IPS-15b (cell line): Measurements from ENCODE around the gene RIC3.

Experiments used
- H3K27me3 ChIP-seq: one replicate; pipeline ENCODE4 v1.6.1; 2013; ENCODE audit warnings: low read length; ENCODE audit not compliant: control insufficient read depth, insufficient read depth
- H3K36me3 ChIP-seq: one replicate; pipeline ENCODE4 v1.6.1; 2013; ENCODE audit warnings: low read length; ENCODE audit not compliant: control insufficient read depth, insufficient read depth
- H3K4me1 ChIP-seq: one replicate; pipeline ENCODE4 v1.6.1; 2013; ENCODE audit warnings: mild to moderate bottlenecking, low read length; ENCODE audit not compliant: control insufficient read depth, insufficient read depth
- H3K4me3 ChIP-seq: one replicate; pipeline ENCODE4 v1.5.1; 2013; ENCODE audit warnings: low read depth, low read length
- H3K9ac ChIP-seq: one replicate; pipeline ENCODE4 v1.6.1; 2013; ENCODE audit warnings: low read depth, mild to moderate bottlenecking, low read length
- H3K9me3 ChIP-seq: one replicate; pipeline ENCODE4 v1.6.1; 2013; ENCODE audit warnings: mild to moderate bottlenecking, low read length; ENCODE audit not compliant: control insufficient read depth, insufficient read depth

The RIC3 gene

DNA sequence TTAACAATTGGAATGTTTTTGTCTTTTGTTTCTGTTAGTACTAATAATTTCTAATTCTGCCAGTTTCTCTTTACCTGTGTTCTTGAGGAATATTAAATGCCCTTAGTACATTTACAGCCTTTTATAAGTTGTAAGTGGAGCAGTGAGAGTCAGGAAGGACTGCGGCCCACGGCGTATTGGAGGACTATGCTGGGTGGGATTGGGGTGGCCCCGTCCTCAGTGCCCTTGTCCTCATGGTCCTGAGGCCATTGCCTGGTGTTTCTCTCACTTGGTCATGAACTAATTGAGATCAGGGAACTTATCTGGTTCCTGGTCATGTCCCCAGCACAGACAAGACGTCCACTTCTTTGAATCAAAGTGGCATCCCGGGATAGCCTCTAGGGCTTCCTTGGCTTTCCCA, 84.5 kb downstream of the RIC3 start:
- no peak overlapping the region for H3K4me3 ChIP-seq
- peaks cover 22% of the 10 kb centered on the region for H3K27me3 ChIP-seq
- H3K9ac ChIP-seq = no peak overlapping the region
- H3K9me3 ChIP-seq = no peaks in the 10 kb centered on the region
- peaks cover 7% of the 10 kb centered on the region for H3K4me1 ChIP-seq
- H3K36me3 ChIP-seq = no peaks in the 10 kb centered on the region

DNA sequence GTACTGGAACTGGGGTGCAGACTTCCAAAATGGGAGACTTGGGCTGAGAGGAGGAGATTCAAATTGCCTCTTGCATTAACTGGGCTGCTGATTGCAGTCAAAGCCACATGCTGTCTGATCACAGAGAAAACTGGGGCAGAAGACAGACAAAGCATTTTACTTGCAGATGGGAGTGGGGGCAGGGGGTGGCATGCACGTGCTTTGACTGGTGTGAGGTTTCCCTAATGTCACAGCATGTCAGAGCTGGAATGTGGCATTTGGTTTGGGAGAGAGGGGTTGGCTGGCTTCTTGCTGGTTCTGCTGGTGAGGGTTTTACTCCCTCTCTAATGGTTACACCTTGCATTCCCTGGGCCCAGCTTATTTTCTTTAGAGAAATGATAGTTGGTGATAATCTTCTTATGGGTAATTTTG, 84.9 kb downstream of the RIC3 start:
- Histone ChIP-seq H3K4me1 (peaks cover 7% of the 10 kb centered on the region), H3K4me3 (no peak overlapping the region), H3K9me3 (no peaks in the 10 kb centered on the region), H3K27me3 (peaks cover 22% of the 10 kb centered on the region), H3K36me3 (no peaks in the 10 kb centered on the region), H3K9ac (no peak overlapping the region)

DNA sequence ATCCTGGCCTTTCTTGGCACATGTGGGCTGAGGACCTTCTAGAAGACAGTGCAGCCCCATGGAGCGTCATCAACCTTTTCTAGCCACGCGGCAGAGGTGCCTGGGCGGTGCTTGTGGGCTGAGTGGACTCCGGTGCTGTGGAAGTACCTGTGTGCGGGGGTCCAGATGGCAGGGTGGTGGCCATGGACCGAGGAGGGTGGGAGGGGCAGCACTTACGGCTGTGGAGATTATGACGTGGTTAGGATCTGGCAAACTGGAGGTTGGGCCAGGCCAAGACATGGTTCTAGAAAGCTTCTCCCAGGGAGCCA, 85.8 kb downstream of the RIC3 start:
- no peak overlapping the region for H3K9ac ChIP-seq
- peaks cover 7% of the 10 kb centered on the region for H3K4me1 ChIP-seq
- peaks cover 28% of the 10 kb centered on the region for H3K27me3 ChIP-seq
- H3K4me3 ChIP-seq = no peak overlapping the region
- no peaks in the 10 kb centered on the region for H3K9me3 ChIP-seq
- no peaks in the 10 kb centered on the region for H3K36me3 ChIP-seq

DNA sequence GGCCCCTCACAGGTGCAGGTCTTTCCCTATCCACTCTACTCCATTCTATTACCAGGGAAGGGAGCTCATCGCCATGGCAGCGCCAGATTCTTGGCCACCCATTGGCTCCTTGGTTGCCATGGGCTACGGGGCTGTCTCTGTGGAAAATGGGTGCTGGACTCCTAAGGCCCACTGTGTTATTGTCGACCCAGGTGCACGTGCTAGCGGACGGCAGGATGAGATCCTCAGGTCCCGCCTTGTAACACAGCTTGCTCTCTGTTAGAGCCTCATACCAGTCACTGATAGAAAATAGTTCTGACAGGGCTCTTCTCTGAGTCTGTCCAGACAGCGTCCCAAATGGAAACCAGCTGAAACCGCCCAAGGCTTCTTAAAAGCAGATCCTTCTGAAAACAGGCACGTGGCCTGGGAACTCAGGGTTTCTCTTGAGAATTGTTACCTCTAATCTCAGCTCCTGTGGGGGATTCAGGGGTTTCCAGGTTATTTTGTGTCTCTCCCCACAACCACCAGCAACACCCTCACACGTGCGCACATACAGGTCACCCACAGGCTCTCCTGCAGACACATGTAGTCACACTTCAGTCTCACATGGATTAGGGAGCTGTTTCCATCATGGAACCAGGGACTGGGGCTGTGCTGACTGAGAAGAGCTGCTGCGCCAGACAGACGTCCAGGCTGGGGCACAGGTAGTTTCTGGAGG, 86.3 kb downstream of the RIC3 start:
- Histone ChIP-seq H3K4me3 (no peak overlapping the region), H3K9ac (no peak overlapping the region), H3K9me3 (no peaks in the 10 kb centered on the region), H3K4me1 (peaks cover 7% of the 10 kb centered on the region), H3K27me3 (peaks cover 28% of the 10 kb centered on the region), H3K36me3 (no peaks in the 10 kb centered on the region)

DNA sequence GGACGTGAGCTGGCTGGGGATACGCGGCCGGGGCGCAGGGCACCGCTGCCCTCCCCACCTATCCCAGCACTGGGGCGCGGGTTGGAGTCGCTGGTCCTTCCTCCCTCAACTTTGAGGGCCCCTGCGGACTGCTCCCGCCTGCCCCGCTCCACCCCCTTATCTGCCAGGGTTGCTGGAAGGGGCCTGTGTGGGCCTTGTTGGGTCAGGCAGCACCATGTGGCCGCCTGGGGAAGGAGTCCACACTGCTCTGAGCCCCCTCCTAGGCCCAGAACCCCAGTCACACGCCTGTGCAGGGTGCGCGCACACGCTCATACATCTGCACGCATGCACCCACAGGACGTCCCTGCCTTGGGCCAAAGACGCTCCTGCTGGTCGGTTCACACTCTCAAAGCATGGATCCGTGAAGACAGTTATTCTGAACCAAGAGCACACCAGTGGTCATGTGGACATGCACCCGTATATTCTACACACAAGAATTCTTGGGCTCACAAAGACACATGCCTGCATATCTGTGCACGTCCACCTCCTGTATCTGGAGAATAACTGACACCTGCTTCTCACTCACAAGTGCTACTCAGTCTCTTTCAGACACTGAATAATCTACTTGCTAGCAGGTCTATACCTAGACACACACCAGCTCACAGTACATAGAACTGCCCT, 87.1 kb downstream of the RIC3 start:
- Histone ChIP-seq H3K4me3 (peak overlapping the region; percentile 58), H3K9me3 (no peaks in the 10 kb centered on the region), H3K27me3 (peaks cover 28% of the 10 kb centered on the region), H3K36me3 (no peaks in the 10 kb centered on the region), H3K4me1 (peaks cover 7% of the 10 kb centered on the region), H3K9ac (no peak overlapping the region)

DNA sequence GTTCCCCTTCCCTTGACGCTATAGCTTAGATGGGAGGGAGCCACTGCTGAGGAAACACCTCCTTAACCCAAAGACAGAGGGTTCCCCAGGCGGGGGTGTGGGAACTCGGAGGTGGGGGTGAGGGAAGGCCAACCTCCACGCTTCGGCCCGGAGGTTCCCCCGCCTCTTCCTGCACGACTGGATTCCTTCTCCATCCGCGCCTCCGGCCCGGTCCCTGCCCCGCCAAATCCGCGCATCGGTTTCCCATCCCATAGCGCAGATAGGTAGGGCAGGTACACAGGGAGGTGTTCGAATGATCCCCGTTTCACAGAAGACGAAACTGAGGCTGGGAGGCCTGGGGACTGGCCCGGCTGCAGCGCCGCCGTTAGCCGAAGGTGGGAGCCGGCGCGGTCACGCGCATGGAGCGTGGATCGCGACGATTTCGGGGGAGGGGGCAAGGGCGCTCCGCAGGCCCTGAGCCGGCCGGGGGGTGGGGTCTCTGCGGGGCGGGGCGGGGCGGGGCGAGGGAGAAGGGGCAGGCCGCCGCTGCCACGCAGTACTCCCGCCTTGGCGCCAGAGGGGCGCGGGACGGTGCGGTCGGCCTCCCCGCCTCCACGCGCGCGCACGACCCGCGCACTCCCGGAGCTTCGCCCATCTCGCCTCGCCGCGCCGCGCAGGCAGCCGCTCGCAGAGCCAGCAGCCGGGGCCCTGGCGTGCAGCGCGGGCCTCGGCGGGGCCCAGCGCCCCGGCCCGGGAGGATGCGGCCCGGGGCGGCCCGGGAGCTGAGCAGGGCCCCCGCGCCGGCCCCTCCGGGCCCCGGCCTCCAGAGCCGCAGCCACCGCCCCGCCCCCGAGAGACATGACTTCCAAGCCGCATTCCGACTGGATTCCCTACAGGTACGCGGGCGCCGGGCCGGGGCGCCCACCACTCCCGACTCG, 87.9 kb downstream of the RIC3 start, which contains the start of gene TUB:
TUB (plus strand) TSS at position 538 of the 917 bp plus-strand sequence; CDS start at position 838, 300 bp downstream.
- peaks cover 28% of the 10 kb centered on the region for H3K27me3 ChIP-seq
- peaks cover 7% of the 10 kb centered on the region for H3K4me1 ChIP-seq
- H3K9me3 ChIP-seq = no peaks in the 10 kb centered on the region
- no peaks in the 10 kb centered on the region for H3K36me3 ChIP-seq
- H3K4me3 ChIP-seq = peak within 1 kb of the TSS; percentile 74
- H3K9ac ChIP-seq = no peak within 1 kb of the TSS

DNA sequence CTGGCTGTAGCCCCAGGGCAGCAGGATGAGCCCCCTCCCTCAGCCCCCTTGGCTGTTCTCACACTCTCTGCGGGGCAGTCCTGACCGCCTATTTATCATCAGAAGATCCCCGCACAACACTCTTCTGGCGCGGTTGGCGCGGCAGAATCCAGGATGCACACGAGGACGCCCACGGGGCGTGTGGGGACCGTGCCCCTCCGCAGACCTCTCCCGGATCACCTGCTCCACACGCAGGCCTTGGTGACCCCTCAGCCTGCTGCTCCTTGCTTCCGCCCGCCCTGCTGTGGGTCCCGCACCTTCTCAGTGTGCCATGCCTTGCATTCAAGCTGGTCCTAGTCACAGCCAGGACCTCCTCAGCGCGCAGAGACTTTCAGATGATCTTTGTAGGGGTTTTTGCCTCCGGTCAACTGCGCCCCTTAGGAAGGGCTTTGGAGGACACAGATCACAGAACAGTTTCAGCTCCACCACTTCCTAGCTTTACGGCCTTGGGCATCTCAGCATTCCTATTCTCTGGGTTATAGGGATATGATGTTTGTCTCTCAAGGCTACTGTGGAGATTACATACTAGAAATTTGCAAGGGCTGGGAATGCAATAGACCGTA, 88.7 kb downstream of the RIC3 start:
- no peaks in the 10 kb centered on the region for H3K9me3 ChIP-seq
- peak overlapping the region; percentile 74 for H3K4me3 ChIP-seq
- H3K4me1 ChIP-seq = peaks cover 7% of the 10 kb centered on the region
- H3K36me3 ChIP-seq = no peaks in the 10 kb centered on the region
- H3K27me3 ChIP-seq = peaks cover 31% of the 10 kb centered on the region
- no peak overlapping the region for H3K9ac ChIP-seq

DNA sequence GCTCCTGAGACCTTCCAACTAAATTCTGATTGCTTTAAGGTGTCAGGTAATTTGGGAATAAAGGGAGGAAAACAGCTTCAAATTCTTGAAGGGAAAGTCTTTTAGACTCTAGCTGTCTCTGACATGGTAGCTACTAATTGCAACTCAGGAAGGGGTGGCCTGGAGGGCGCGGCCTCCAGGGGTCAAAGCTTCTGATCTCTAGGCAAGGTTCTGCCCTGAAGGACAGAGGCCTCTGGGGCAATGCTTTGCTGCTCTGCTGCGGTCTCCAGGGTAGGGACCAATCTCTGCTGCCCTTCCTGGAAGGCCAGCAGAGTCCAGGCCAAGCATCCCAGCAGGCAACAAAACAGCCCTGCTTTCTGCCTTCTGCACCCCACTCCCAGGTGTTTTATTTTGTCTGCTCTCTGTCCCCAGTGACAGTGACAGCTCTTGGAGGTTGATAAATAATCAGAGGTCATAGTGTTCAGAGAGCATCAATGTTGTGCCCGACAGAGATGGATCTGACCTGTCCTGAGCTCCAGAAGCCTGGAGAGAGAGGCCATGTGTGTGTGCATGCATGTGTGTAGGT, 89.6 kb downstream of the RIC3 start:
- no peaks in the 10 kb centered on the region for H3K9me3 ChIP-seq
- H3K36me3 ChIP-seq = no peaks in the 10 kb centered on the region
- no peak overlapping the region for H3K4me3 ChIP-seq
- H3K27me3 ChIP-seq = peaks cover 31% of the 10 kb centered on the region
- no peak overlapping the region for H3K9ac ChIP-seq
- peaks cover 7% of the 10 kb centered on the region for H3K4me1 ChIP-seq

DNA sequence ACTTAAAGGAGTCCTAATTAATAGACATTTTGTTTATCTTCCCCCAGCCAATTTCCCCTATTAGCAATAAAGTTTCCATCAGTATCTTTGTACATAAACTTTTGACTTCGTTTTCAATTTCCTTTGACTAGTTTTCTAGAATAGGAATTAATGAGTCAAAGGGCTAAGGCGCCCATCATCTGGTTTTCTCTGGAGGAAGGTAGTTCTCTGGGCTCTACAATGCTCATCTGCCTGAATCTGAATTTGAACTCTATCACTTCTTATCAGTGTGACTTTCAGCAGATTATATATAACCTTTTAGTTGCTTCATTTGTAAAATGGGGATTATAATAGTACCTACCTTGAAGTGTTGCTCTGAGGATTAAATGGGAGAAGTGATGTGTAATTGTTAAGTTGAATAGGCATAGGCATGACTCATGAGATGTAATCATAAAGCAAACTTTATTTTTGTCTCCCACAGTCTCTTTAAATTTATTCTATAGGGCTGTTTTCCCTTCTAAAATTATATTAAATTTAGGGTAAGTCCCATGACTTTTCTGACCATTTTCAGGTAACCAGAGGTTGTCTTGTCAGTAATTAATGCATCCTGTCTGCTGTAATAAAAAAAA, 93.6 kb downstream of the RIC3 start:
- Histone ChIP-seq H3K4me1 (peaks cover 19% of the 10 kb centered on the region), H3K9ac (no peak overlapping the region), H3K9me3 (no peaks in the 10 kb centered on the region), H3K4me3 (no peak overlapping the region), H3K36me3 (no peaks in the 10 kb centered on the region), H3K27me3 (peaks cover 26% of the 10 kb centered on the region)

DNA sequence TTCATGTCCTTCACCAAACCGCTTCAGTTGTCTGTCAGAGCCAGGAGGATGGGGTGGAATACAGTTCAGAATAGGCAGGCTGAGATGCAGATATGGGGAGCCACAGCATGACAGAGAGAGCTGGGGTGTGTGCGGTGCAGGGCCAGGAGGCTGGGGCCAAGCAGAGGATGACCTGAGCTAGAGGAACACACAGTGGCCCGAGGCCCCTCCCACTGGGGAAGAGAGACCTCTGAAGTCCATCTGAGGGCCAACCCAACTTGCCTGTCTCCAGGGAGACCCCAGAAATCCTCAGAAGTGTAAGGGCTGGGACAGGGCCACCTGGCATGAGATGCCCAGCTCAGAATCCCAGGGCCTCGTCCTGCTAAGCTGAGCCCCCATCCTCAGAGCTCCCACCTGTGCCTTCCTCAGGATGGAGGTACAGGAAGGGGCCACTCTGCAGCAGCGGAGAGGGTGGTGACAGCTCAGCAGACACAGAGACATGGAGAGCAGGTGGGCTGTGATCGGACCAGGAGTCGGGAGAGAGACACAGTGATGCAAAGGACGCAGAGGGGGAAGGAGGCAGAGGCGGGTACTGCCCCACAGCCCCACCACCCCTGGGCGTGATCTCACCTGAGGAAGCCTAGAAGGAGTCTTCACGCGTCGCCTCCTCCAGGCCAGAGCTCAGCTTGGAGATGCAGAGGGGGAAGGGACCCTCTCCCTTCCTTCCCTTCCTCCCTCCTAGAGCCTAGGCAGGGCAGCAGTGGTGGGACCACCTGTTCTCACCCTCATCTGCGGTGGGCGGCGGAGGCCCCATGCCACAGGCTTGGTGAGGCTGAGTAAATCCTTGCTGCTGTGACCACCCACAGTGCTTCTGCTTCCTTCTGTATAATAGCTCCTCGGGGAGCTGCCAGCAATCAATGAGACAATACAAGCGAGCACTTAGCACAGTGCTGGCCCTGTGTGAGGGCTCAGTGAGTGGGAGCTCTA, 96.9 kb downstream of the RIC3 start:
- Histone ChIP-seq H3K9ac (no peak overlapping the region), H3K4me3 (no peak overlapping the region), H3K9me3 (no peaks in the 10 kb centered on the region), H3K36me3 (no peaks in the 10 kb centered on the region), H3K4me1 (peaks cover 17% of the 10 kb centered on the region), H3K27me3 (peaks cover 11% of the 10 kb centered on the region)
